ENCODE data around the gene C1orf52.

GRCh38 chr1:85216697-85217096 lies 42.8 kb downstream of the C1orf52 start:
- TF ChIP-seq CTCF (conservative IDR thresholded peaks at IDR 0.05) (no peak), ZFX (IDR thresholded peaks at IDR 0.05) (no peak)

All from C4-2B (cell line).